Kidney epithelial cell (primary cell): ENCODE measurements around the gene TKT. TPM values are rescaled to one million over a fixed set of nuclear protein-coding genes. Genes with fewer than 3 reads are reported as not detected.

Experiments used
- DNase-seq: peaks from one replicate; pipeline ENCODE4 v3.0.0-alpha.2; 2010; ENCODE audit warnings: low read depth
- H3K27me3 ChIP-seq: 2 replicates; pipeline ENCODE4 v1.6.0; 2011; ENCODE audit warnings: low read length; ENCODE audit not compliant: control insufficient read depth, insufficient read depth
- H3K36me3 ChIP-seq: 2 replicates; pipeline ENCODE4 v1.5.1; 2011; ENCODE audit warnings: low read length; ENCODE audit not compliant: control insufficient read depth, insufficient read depth
- H3K4me3 ChIP-seq: 2 replicates; pipeline ENCODE4 v1.5.1; 2011; ENCODE audit warnings: low read depth, mild to moderate bottlenecking, control low read depth, low read length
- CTCF ChIP-seq: IDR thresholded peaks from 2 replicates; pipeline ENCODE4 v1.5.1; 2011; ENCODE audit warnings: mild to moderate bottlenecking, moderate library complexity, low read length, control low read depth, inconsistent platforms; ENCODE audit not compliant: insufficient read depth, poor library complexity, severe bottlenecking
- total RNA-seq: library from RNA; depleted of rRNA; stranded (reverse); fragments of >200 nt; gene quantifications from 2 replicates; pipeline ENCODE4 v1.2.3, GENCODE V29; 2015

Gene TKT
- total RNA-seq, 1 donor from 2014 or later = 373 TPM

- no peak for DNase-seq
- Histone ChIP-seq H3K36me3 (no peaks in the 10 kb centered on the region), H3K4me3 (no peak overlapping the region), H3K27me3 (peaks cover 5% of the 10 kb centered on the region)
- TF ChIP-seq CTCF = no peak
Observed at GRCh38 chr3:53198256-53198977, 57.4 kb downstream of the TKT start.

GRCh38 chr3:53196575-53197407 is 59.0 kb downstream of the TKT start:
- Histone ChIP-seq H3K4me3 (no peak overlapping the region), H3K36me3 (no peaks in the 10 kb centered on the region), H3K27me3 (peaks cover 5% of the 10 kb centered on the region)
- no peak for TF ChIP-seq CTCF
- DNase-seq = no peak

- TF ChIP-seq CTCF = peak; percentile 98
- no peak for DNase-seq
- no peak overlapping the region for H3K4me3 ChIP-seq
- no peaks in the 10 kb centered on the region for H3K36me3 ChIP-seq
- peaks cover 5% of the 10 kb centered on the region for H3K27me3 ChIP-seq
Observed at GRCh38 chr3:53195602-53196574, 59.9 kb downstream of the TKT start.

- Histone ChIP-seq H3K27me3 (peaks cover 5% of the 10 kb centered on the region), H3K36me3 (no peaks in the 10 kb centered on the region), H3K4me3 (no peak overlapping the region)
- DNase-seq = no peak
- no peak for TF ChIP-seq CTCF
Observed at GRCh38 chr3:53195066-53195450, 60.8 kb downstream of the TKT start.

GRCh38 chr3:53194210-53195065 is 61.4 kb downstream of the TKT start:
- peak; percentile 32 for DNase-seq
- TF ChIP-seq CTCF = no peak
- H3K4me3 ChIP-seq = no peak overlapping the region
- H3K27me3 ChIP-seq = peaks cover 5% of the 10 kb centered on the region
- peaks cover 1% of the 10 kb centered on the region for H3K36me3 ChIP-seq
